Psoas muscle (tissue), 8 donors: ENCODE results near the gene RPL9. TPM values are rescaled to one million over a fixed set of nuclear protein-coding genes. Genes with fewer than 3 reads are reported as not detected.
A peak's percentile ranks its signal among the peaks of the same experiment; 100 is the strongest.
"Not testable (repeated sequence)": the region's sequence is repeated elsewhere in the genome, so short reads cannot be mapped to it uniquely, and the experiment has no call there.

Experiments
- ATAC-seq, 4 donors: fragments of 200-7000 bp; cut with Tn5 transposase; one replicate each; pipeline ENCODE4 v1.9.1; 2020; ENCODE audit warnings: moderate library complexity in 3 of 4, mild to moderate bottlenecking in 2 of 4
- DNase-seq, 2 donors: peaks; one replicate each; pipeline ENCODE4 v3.0.0-alpha.2; 2020
- H3K27ac ChIP-seq: fragments of 200-600 bp; one replicate; pipeline ENCODE4 v1.8.0; 2022
- H3K27me3 ChIP-seq, 3 donors: fragments of 200-600 bp in 1 of 3; one replicate each; pipeline versions ENCODE4 v1.6.1 to v1.8.0; 2013 to 2022; ENCODE audit warnings: low read length in 2 of 3, mild to moderate bottlenecking in 2 of 3, moderate library complexity in 1 of 3; ENCODE audit not compliant: insufficient read depth in 3 of 3
- H3K36me3 ChIP-seq, 2 donors: fragments of 200-600 bp in 1 of 2; one replicate each; pipeline versions ENCODE4 v1.6.1 to v1.8.0; 2013 to 2022; ENCODE audit warnings: low read depth in 1 of 2, mild to moderate bottlenecking in 1 of 2, moderate library complexity in 1 of 2; ENCODE audit not compliant: insufficient read depth in 1 of 2
- H3K4me1 ChIP-seq: fragments of 200-600 bp; one replicate; pipeline ENCODE4 v1.8.0; 2022
- H3K4me3 ChIP-seq: fragments of 200-600 bp; one replicate; pipeline ENCODE4 v1.8.0; 2022; ENCODE audit warnings: mild to moderate bottlenecking
- H3K9me3 ChIP-seq: fragments of 200-600 bp; one replicate; pipeline ENCODE4 v1.8.0; 2022
- CTCF ChIP-seq: fragments of 200-600 bp; IDR thresholded peaks from one replicate; pipeline ENCODE4 v1.8.0; 2022; ENCODE audit warnings: antibody characterized with exemption
- WGBS, 3 donors: extraction: QIAGEN DNeasy Blood & Tissue Kit; methylation state at CpG; one replicate each; pipeline versions ENCODE4 v1.1.6 to v1.1.7; 2013; 5-methylcytosine and 5-hydroxymethylcytosine counted together
- intact Hi-C, 2 donors: fragments of 100-400 bp; cut with DNase I; formaldehyde crosslinking; loops; one replicate each; pipeline versions ENCODE4 v1.11.0 to v1.14.2; 2022
- polyA plus RNA-seq, 3 donors: library from polyadenylated mRNA; stranded (reverse); fragments of 200-250 nt; gene quantifications; one replicate each; pipeline ENCODE4 v1.2.3, GENCODE V29; 2013
- total RNA-seq, 4 donors: library from RNA; stranded (reverse); fragmentation: NEBNext Ultra II Directional in 2 of 4; extraction: Animal tissue kit (Norgen Biotek cat#: 25700) in 2 of 4; gene quantifications; one replicate each; pipeline versions ENCODE4 v1.2.1 to v1.2.4, GENCODE V29; 2021 to 2023
- donor health status: healthy with polysubstance abuse.
- donor health status: DM: no; HTN: no; CAD: no; lungs with moderate emphysema.
- donor health status: Bipolar disorder and iron deficiency.
- donor health status: healthy.
- donor health status: DM: yes; HTN: yes; CAD: no.
- donor health status: DM: no; HTN: no; CAD: no.
- donor health status: DM: no; HTN: no; CAD: no.
- donor health status: DM: yes; HTN: yes; CAD: no.

The RPL9 gene
- total and polyA plus RNA-seq, 7 donors = 544 to 1,653 (median 925) TPM

DNA sequence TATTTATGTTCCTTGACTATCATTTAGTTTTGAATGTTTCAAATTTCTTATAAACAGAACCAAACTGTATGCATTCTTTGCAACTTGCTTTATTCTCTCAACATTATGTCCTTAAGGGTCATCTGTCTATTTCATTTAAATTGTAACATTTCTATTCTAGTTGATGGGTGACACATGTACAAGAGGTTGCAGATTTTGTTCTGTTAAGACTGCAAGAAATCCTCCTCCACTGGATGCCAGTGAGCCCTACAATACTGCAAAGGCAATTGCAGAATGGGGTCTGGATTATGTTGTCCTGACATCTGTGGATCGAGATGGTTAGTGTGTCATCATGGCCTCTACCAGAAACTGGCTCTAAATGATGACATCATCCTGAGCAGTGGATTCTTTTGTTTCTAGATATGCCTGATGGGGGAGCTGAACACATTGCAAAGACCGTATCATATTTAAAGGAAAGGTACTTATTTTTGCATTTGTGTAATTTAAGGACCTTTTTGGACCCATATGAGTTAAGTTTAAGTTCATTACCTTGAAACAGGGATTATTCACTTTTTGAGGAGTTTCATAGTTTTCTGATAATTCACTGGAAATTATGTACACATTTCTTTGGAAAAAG, 6.3 kb upstream of the RPL9 start:
- TF ChIP-seq CTCF = no peak
- no peaks in the 10 kb centered on the region for H3K27me3 ChIP-seq
- DNase-seq = no peak
- no peak for ATAC-seq
- 35 to 43% (median 41%) methylated on average over 2 of the region's 2 CpGs for WGBS, 3 donors
- no peak overlapping the region for H3K4me3 ChIP-seq
- H3K9me3 ChIP-seq = no peaks in the 10 kb centered on the region
- intact Hi-C loops = loop anchor here (5.0 to 10.0 kb wide), 2 partner anchors 510 to 842 kb away; partner anchors contain the start of gene PDS5A (in 1 of the 2)
- H3K36me3 ChIP-seq = peaks cover 12 to 81% of the 10 kb centered on the region in 2 donors
- H3K27ac ChIP-seq = no peak overlapping the region
- H3K4me1 ChIP-seq = no peaks in the 10 kb centered on the region

DNA sequence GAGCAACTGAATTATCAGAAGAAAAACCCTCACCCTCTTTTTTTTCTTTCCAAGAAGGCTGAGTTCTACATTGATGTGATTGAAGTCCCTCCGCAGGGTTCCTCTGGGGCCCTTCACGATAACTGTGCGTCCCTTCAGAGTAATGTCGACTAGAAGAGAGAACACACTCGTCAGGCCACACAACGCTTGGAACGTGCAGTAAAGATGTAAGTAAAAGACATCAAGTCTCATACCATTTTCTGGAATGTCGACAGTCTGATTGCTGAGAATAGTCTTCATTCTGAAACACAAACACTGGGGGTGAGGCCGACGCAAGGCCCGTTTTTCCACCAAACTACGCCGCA, 589 bp downstream of the RPL9 start:
- intact Hi-C loops = loop anchor here in 1 of 2 donors (5.0 kb wide), 1 partner anchor 179 kb away; the partner anchor contains the start of gene SMIM14
- H3K9me3 ChIP-seq, H3K27me3 ChIP-seq, DNase-seq: not testable (repeated sequence)
- Histone ChIP-seq H3K4me1 (peaks cover 24% of the 10 kb centered on the region), H3K27ac (peak overlapping the region; percentile 99), H3K4me3 (peak overlapping the region; percentile 100), H3K36me3 (peaks cover 21 to 77% of the 10 kb centered on the region in 2 donors)
- WGBS, 3 donors = 1 to 2% (median 1%) methylated on average over 13 of the region's 13 CpGs
- ATAC-seq = peak; percentile 1 to 22 (median 6)

GRCh38 chr4:39456946-39457763, 1.6 kb downstream of the RPL9 start:
- intact Hi-C loops = loop anchor here in 1 of 2 donors (5.0 kb wide), 1 partner anchor 180 kb away; the partner anchor contains the start of gene SMIM14
- H3K27me3 ChIP-seq = no peaks in the 10 kb centered on the region
- DNase-seq (no peak), ATAC-seq (no peak)
- peak overlapping the region; percentile 100 for H3K4me3 ChIP-seq
- peak overlapping the region; percentile 99 for H3K27ac ChIP-seq
- H3K4me1 ChIP-seq = peaks cover 24% of the 10 kb centered on the region
- WGBS, 3 donors = 72 to 78% (median 74%) methylated on average over 10 of the region's 10 CpGs
- H3K9me3 ChIP-seq = no peaks in the 10 kb centered on the region
- peaks cover 23 to 77% of the 10 kb centered on the region in 2 donors for H3K36me3 ChIP-seq
- TF ChIP-seq CTCF = no peak

GRCh38 chr4:39455486-39455885, 3.2 kb downstream of the RPL9 start:
- no peaks in the 10 kb centered on the region for H3K27me3 ChIP-seq
- WGBS, 3 donors = 86 to 90% (median 89%) methylated on average over 6 of the region's 6 CpGs
- H3K4me1 ChIP-seq = peaks cover 24% of the 10 kb centered on the region
- no peaks in the 10 kb centered on the region for H3K9me3 ChIP-seq
- no peak for DNase-seq
- TF ChIP-seq CTCF = no peak
- intact Hi-C loops = loop anchor here in 1 of 2 donors (5.0 kb wide), 1 partner anchor 182 kb away; the partner anchor contains the start of gene SMIM14
- no peak overlapping the region for H3K4me3 ChIP-seq
- H3K27ac ChIP-seq = no peak overlapping the region
- H3K36me3 ChIP-seq = peaks cover 17 to 78% of the 10 kb centered on the region in 2 donors
- no peak for ATAC-seq

DNA sequence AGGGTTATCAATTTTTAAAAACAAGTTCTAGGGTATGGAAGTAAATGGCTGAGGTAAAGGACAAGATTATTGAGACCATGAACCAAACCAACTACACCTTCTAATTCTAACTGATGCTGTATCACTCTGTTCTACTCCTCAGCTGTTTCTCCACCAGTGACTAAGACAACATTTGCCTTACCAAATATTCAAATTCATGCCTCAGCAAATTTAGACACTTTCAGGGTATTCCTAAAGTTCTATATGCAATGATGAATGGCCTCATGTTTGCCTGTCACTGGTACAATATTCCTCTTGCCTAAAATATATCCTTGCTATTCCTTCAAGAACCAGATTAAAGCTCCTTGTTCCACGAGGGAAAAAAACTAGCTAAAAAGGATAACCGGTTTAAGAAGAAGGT, 5.0 kb downstream of the RPL9 start:
- no peak overlapping the region for H3K4me3 ChIP-seq
- H3K27me3 ChIP-seq = no peaks in the 10 kb centered on the region
- no peaks in the 10 kb centered on the region for H3K9me3 ChIP-seq
- peaks cover 17 to 95% of the 10 kb centered on the region in 2 donors for H3K36me3 ChIP-seq
- H3K27ac ChIP-seq = no peak overlapping the region
- 72 to 85% (median 82%) methylated on average over 2 of the region's 2 CpGs for WGBS, 3 donors
- DNase-seq = no peak
- H3K4me1 ChIP-seq = peaks cover 24% of the 10 kb centered on the region
- intact Hi-C loops = no loop called here
- ATAC-seq = no peak
- TF ChIP-seq CTCF = no peak
